ENCODE data around the gene HIVEP3. TPM values are rescaled to one million over a fixed set of nuclear protein-coding genes. Genes with fewer than 3 reads are reported as not detected.

The HIVEP3 gene
- total RNA-seq, 2 experiments from 2014 or later = 18.6 to 20.4 TPM

DNA sequence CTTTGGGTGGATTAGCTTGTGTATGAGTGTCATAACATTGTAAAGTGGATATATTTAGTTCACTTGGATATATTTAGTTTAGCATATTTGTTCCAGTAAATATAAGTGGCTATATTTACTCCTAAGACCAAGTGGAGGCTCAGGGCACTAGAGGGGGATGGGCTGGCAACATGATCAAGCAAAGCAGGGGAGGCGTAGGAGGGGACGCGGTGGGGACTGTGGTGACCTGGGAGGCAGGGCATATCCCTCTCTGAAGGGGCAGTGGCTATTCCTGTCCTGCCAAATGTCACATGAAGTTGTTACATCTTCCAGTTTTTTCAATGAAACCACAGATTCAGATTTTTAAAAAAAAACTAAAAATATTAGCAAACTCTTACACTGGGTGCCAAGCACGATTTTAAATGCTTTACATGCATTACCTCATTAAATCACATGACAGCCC lies 382.3 kb downstream of the HIVEP3 start:
- DNase-seq (no peak), ATAC-seq (no peak)
- CTCF ChIA-PET = interaction anchor here (1.7 kb wide), 1 partner anchor 20 kb away, joined by 6 read pairs; no protein-coding TSS in a partner anchor
- no peak overlapping the region for H3K4me3 Mint-ChIP-seq
- intact Hi-C loops (cut with micrococcal nuclease) = no loop called here
- POLR2A ChIA-PET = interaction anchor here (0.8 kb wide), 1 partner anchor 38 kb away, joined by 3 read pairs; no protein-coding TSS in a partner anchor
- no peaks in the 10 kb centered on the region for H3K9me3 Mint-ChIP-seq
- no peaks in the 10 kb centered on the region for H3K4me1 Mint-ChIP-seq (ENCODE audit: low read depth)
- peaks cover 36% of the 10 kb centered on the region for H3K36me3 Mint-ChIP-seq (ENCODE audit: low read depth)
- no peak overlapping the region for H3K27ac Mint-ChIP-seq
- no peaks in the 10 kb centered on the region for H3K27me3 Mint-ChIP-seq
- TF ChIP-seq, protein P1, sequence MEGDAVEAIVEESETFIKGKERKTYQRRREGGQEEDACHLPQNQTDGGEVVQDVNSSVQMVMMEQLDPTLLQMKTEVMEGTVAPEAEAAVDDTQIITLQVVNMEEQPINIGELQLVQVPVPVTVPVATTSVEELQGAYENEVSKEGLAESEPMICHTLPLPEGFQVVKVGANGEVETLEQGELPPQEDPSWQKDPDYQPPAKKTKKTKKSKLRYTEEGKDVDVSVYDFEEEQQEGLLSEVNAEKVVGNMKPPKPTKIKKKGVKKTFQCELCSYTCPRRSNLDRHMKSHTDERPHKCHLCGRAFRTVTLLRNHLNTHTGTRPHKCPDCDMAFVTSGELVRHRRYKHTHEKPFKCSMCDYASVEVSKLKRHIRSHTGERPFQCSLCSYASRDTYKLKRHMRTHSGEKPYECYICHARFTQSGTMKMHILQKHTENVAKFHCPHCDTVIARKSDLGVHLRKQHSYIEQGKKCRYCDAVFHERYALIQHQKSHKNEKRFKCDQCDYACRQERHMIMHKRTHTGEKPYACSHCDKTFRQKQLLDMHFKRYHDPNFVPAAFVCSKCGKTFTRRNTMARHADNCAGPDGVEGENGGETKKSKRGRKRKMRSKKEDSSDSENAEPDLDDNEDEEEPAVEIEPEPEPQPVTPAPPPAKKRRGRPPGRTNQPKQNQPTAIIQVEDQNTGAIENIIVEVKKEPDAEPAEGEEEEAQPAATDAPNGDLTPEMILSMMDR (IDR thresholded peaks at IDR 0.05) = no peak

DNA sequence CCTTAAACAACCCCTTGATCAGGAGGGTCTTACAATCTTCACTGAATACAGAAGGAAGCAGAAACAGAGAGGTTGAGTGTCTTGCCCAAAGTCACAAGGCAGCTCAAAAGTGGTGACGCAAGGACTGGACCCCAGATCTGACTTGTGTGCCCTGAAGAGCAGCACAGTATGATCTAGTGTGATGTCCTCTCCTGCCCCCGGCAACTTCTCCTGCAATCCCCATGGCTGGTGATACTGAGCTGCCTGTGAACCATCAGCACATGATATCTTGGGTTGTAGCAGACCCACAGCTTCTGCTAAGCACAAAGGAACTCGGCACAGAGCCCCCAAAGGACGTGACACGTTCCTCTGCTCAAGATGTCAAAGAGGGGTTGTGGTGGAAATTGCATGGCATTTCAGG lies 383.0 kb downstream of the HIVEP3 start:
- Mint-ChIP-seq H3K27ac (no peak overlapping the region), H3K36me3 (ENCODE audit: low read depth) (peaks cover 40% of the 10 kb centered on the region), H3K27me3 (no peaks in the 10 kb centered on the region), H3K9me3 (no peaks in the 10 kb centered on the region), H3K4me1 (ENCODE audit: low read depth) (no peaks in the 10 kb centered on the region), H3K4me3 (no peak overlapping the region)
- no peak for ATAC-seq
- ChIA-PET CTCF (interaction anchor here (1.7 kb wide), 1 partner anchor 20 kb away, joined by 6 read pairs; no protein-coding TSS in a partner anchor), POLR2A (interaction anchor here (0.8 kb wide), 1 partner anchor 39 kb away, joined by 3 read pairs; no protein-coding TSS in a partner anchor)
- no peak for DNase-seq
- TF ChIP-seq, protein P1 (IDR thresholded peaks at IDR 0.05) = no peak
- intact Hi-C loops (cut with micrococcal nuclease) = no loop called here

DNA sequence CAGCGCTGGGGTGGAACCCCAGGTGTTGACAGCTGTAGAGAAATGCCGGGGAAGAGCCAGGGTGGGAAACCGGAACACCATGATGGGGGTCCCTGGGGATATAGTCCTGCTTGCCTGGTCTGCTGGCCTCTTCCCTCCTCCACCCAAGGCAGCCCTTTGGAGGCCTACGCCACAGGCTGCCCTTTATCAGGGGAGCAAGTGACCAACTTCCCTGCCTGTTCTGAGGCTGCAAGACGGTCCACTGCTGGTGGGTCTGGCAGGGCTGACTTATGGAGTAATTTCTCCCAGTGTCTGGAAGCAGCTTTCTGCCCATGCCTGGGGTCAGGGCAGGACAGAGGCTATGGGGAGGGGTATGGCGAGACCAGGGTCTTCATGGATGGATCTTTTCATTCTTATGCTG lies 383.4 kb downstream of the HIVEP3 start:
- CTCF ChIA-PET = interaction anchor here (1.7 kb wide), 1 partner anchor 19 kb away, joined by 6 read pairs; no protein-coding TSS in a partner anchor
- Mint-ChIP-seq H3K27ac (no peak overlapping the region), H3K4me1 (ENCODE audit: low read depth) (no peaks in the 10 kb centered on the region), H3K9me3 (no peaks in the 10 kb centered on the region), H3K4me3 (no peak overlapping the region), H3K36me3 (ENCODE audit: low read depth) (peaks cover 39% of the 10 kb centered on the region), H3K27me3 (no peaks in the 10 kb centered on the region)
- intact Hi-C loops (cut with micrococcal nuclease) = no loop called here
- ATAC-seq (no peak), DNase-seq (no peak)
- TF ChIP-seq, protein P1 (IDR thresholded peaks at IDR 0.05) = no peak
- POLR2A ChIA-PET = no interaction called here

DNA sequence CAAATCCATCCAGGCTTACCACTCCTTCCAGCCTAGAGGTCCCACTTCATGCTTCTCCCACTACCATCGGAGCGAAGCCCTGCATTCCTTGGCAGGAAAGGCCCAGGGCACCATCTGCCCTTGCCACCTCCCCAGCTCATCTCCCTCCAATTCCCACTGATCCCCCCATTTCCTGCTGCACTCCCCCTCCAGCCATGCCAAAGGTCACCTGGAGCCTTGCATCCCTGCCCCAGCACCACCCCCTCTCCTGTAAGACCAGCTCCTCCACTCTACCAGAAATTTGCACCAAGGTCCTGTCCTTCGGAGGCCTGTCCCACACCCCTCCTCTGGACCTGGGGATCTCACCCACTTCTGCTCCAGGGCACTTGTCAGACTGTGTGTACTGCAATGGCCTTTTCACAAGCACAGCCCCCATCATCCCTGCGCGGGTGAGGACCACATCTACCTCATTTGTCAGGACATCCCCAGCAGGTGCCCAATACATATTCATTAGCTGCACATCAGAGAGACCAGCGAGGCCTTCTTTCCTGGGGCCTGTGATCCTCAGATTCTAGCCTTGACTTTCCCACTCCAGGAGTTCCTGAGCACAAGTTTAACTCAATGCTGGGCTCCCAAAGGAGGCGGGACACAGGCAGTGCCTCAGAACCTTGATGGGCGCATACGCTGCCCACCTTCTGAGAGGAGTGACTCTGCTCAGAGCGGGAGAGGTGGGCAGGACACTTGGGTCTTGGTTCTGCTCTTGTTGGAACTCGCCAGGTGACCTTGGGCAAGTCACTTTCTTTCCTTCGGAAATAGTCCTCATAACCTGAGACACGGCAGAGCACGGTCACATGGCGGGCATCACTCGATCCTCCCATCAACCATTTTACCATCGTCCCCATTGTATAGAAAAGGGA lies 384.3 kb downstream of the HIVEP3 start:
- H3K4me1 Mint-ChIP-seq (ENCODE audit: low read depth) = peaks cover 5% of the 10 kb centered on the region
- TF ChIP-seq, protein P1 (IDR thresholded peaks at IDR 0.05) = no peak
- ATAC-seq (no peak), DNase-seq (no peak)
- no peak overlapping the region for H3K4me3 Mint-ChIP-seq
- POLR2A ChIA-PET = no interaction called here
- no peaks in the 10 kb centered on the region for H3K27me3 Mint-ChIP-seq
- CTCF ChIA-PET = interaction anchor here (1.7 kb wide), 1 partner anchor 18 kb away, joined by 6 read pairs; no protein-coding TSS in a partner anchor
- no peak overlapping the region for H3K27ac Mint-ChIP-seq
- peaks cover 2% of the 10 kb centered on the region for H3K9me3 Mint-ChIP-seq
- H3K36me3 Mint-ChIP-seq (ENCODE audit: low read depth) = peaks cover 44% of the 10 kb centered on the region
- intact Hi-C loops (cut with micrococcal nuclease) = no loop called here

DNA sequence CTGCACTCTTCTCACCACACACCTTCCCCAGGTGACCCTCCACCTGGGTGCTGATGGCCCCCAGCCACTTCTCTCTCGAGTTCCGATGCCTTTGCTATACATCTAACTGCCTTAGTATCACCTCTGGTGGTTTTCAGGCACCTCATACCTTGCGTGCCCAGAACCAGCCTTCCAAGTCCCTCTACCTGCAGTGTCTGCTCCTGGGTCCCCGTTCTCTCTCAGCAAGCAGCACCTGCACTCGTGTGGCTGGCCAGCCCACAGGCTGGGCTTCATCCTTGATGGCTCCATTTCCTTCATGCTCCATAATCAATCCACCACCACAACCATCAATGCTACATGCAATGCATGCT lies 385.0 kb downstream of the HIVEP3 start:
- Mint-ChIP-seq H3K36me3 (ENCODE audit: low read depth) (peaks cover 44% of the 10 kb centered on the region), H3K4me1 (ENCODE audit: low read depth) (peaks cover 5% of the 10 kb centered on the region), H3K27ac (no peak overlapping the region), H3K27me3 (no peaks in the 10 kb centered on the region), H3K9me3 (peaks cover 2% of the 10 kb centered on the region), H3K4me3 (no peak overlapping the region)
- ChIA-PET CTCF (interaction anchor here (1.2 kb wide), 1 partner anchor 18 kb away, joined by 3 read pairs; no protein-coding TSS in a partner anchor), POLR2A (no interaction called here)
- ATAC-seq (no peak), DNase-seq (no peak)
- TF ChIP-seq, protein P1 (IDR thresholded peaks at IDR 0.05) = no peak
- intact Hi-C loops (cut with micrococcal nuclease) = no loop called here
